Measurements from ENCODE around the gene BTG4. TPM values are rescaled to one million over a fixed set of nuclear protein-coding genes. Genes with fewer than 3 reads are reported as not detected.
A peak's percentile ranks its signal among the peaks of the same experiment; 100 is the strongest.

The BTG4 gene
- total RNA-seq, 1 donor from 2014 or later: not detected

DNA sequence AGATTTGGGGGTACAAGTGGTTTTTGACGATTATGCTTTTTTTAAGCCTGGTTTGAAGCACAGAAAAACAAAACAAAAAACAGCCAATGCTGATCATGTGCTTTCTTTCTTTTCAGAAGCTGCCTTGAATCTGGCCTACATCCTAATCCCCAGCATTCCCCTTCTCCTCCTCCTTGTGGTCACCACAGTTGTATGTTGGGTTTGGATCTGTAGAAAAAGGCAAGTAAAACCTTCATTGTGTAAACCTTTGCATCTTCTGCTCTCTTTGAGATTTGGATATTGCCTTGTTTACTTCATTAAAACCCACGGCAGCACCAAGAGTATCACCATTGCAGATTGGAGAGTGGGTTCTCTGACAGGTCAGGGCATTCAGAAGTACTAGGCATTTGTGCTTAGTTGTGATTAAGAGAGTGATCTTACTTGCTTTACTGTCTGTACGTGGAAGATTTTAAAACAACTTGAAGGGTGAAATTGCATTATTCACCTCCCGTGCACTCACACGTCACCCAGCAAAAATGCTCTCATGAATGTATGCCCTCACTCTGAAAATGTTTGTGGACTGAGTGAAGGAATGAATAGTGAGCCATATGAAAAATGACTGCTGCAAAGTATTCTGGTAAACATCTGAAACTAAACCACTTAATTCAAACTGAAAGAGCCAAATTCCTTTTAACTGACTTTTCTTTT, 45.4 kb upstream of the BTG4 start:
- Mint-ChIP-seq H3K27ac (peak overlapping the region; percentile 86), H3K9me3 (peaks cover 4% of the 10 kb centered on the region), H3K36me3 (peaks cover 28% of the 10 kb centered on the region), H3K27me3 (ENCODE audit: low read depth) (peaks cover 5% of the 10 kb centered on the region), H3K4me1 (peaks cover 6% of the 10 kb centered on the region), H3K4me3 (no peak overlapping the region)
- no peak for DNase-seq (ENCODE audit: low spot score in 2 of 2, unreplicated experiment in 2 of 2)
- TF ChIP-seq CTCF (IDR thresholded peaks at IDR 0.05; ENCODE audit: unreplicated experiment): no peak

DNA sequence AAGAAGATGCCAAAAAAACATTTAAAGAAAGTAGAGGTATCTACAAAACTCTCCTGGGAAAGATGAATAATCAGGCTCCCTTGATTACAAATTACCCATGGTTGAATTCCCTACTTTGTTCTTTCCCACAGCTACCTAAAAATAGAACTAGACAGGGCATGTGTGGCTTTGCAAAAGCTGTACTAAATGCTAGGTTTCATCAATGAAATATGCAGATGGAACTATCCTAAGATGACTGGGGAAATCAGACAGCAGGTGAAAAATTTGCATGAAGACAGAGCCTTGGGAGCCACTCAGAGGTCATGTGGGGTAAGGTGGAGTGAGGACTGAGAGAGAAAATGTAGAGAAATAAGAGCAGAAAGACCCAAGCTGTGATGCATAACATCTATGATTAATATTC, 43.1 kb upstream of the BTG4 start:
- Mint-ChIP-seq H3K27ac (no peak overlapping the region), H3K36me3 (peaks cover 26% of the 10 kb centered on the region)

GRCh38 chr11:111554532-111554931, 42.3 kb upstream of the BTG4 start:
- Mint-ChIP-seq H3K4me1 (peaks cover 9% of the 10 kb centered on the region), H3K27me3 (ENCODE audit: low read depth) (peaks cover 9% of the 10 kb centered on the region), H3K27ac (no peak overlapping the region), H3K36me3 (peaks cover 20% of the 10 kb centered on the region), H3K4me3 (no peak overlapping the region), H3K9me3 (peaks cover 4% of the 10 kb centered on the region)
- no peak for TF ChIP-seq CTCF (IDR thresholded peaks at IDR 0.05; ENCODE audit: unreplicated experiment)
- DNase-seq (ENCODE audit: low spot score in 2 of 2, unreplicated experiment in 2 of 2): no peak

More for the DNA sequence above, 43.1 kb upstream of the BTG4 start:
- no peak for TF ChIP-seq CTCF (IDR thresholded peaks at IDR 0.05; ENCODE audit: unreplicated experiment)
- H3K4me3 Mint-ChIP-seq: no peak overlapping the region
- peaks cover 4% of the 10 kb centered on the region for H3K9me3 Mint-ChIP-seq
- no peak for DNase-seq (ENCODE audit: low spot score in 2 of 2, unreplicated experiment in 2 of 2)
- peaks cover 9% of the 10 kb centered on the region for H3K27me3 Mint-ChIP-seq (ENCODE audit: low read depth)
- H3K4me1 Mint-ChIP-seq: peaks cover 6% of the 10 kb centered on the region

- Mint-ChIP-seq H3K36me3 (peaks cover 13% of the 10 kb centered on the region), H3K9me3 (peaks cover 1% of the 10 kb centered on the region), H3K4me3 (no peak overlapping the region), H3K27ac (no peak overlapping the region), H3K27me3 (ENCODE audit: low read depth) (peaks cover 13% of the 10 kb centered on the region), H3K4me1 (peaks cover 12% of the 10 kb centered on the region)
- TF ChIP-seq CTCF (IDR thresholded peaks at IDR 0.05; ENCODE audit: unreplicated experiment): no peak
- DNase-seq (ENCODE audit: low spot score in 2 of 2, unreplicated experiment in 2 of 2): no peak
Measured at GRCh38 chr11:111550258-111550657, 38.1 kb upstream of the BTG4 start.

- Mint-ChIP-seq H3K27ac (no peak overlapping the region), H3K27me3 (ENCODE audit: low read depth) (peaks cover 13% of the 10 kb centered on the region), H3K4me3 (no peak overlapping the region), H3K4me1 (peaks cover 12% of the 10 kb centered on the region), H3K36me3 (peaks cover 12% of the 10 kb centered on the region), H3K9me3 (no peaks in the 10 kb centered on the region)
- TF ChIP-seq CTCF (IDR thresholded peaks at IDR 0.05; ENCODE audit: unreplicated experiment): no peak
- no peak for DNase-seq (ENCODE audit: low spot score in 2 of 2, unreplicated experiment in 2 of 2)
Measured at GRCh38 chr11:111549869-111550203, 37.6 kb upstream of the BTG4 start.
